HCT116 (cell line): ENCODE data around the gene UBE2H. TPM values are rescaled to one million over a fixed set of nuclear protein-coding genes. Genes with fewer than 3 reads are reported as not detected.

ENCODE experiments used
- ATAC-seq: fragments of 200-7000 bp; cut with Tn5 transposase; 2 replicates; pipeline ENCODE4 v1.9.1; 2020; ENCODE audit warnings: mild to moderate bottlenecking, moderate library complexity
- BruUV-seq: library from RNA; stranded (reverse); fragments of 400-500 nt; replicated peaks from 2 replicates; lab custom pipeline; 2021; lab: Mats Ljungman, UMichigan
- CTCF ChIA-PET: fragments of 300-600 bp; sonication (Branson Sonifier 250); formaldehyde crosslinking; loops from one replicate; lab custom pipeline; 2021; ENCODE audit warnings: antibody characterized with exemption; lab: Charles Lee
- POLR2A ChIA-PET: fragments of 300-600, 350-600 bp; sonication (Branson Sonifier 250); formaldehyde crosslinking; loops from one replicate; lab custom pipeline; 2021; ENCODE audit warnings: antibody characterized with exemption; lab: Charles Lee
- RAD21 ChIA-PET, 2 experiments: fragments of 300-600 bp; sonication (Branson Sonifier 250); formaldehyde crosslinking; loops; one replicate each; lab custom pipeline; 2023; ENCODE audit warnings: low total read pairs in 2 of 2; ENCODE audit not compliant: uncharacterized antibody in 2 of 2, unreplicated experiment in 2 of 2, low non-redundant PET in 1 of 2; lab: Charles Lee
- DNase-seq: peaks from one replicate; pipeline ENCODE4 v3.0.0-alpha.2; 2010; ENCODE audit warnings: low read depth, low spot score
- H2AFZ ChIP-seq: fragments of 200-600 bp; shearing (Covaris generic), sonication (generic); 2 replicates; pipeline ENCODE4 v1.6.1; 2017; ENCODE audit warnings: low read depth, mixed run types, mixed read lengths, antibody characterized with exemption, low read length; ENCODE audit not compliant: poor library complexity, severe bottlenecking
- H3K27ac ChIP-seq: 2 replicates; pipeline ENCODE4 v1.5.1; 2012; ENCODE audit warnings: low read depth, low read length
- H3K27me3 ChIP-seq: fragments of 200-600 bp; sonication (generic); 2 replicates; pipeline ENCODE4 v1.6.1; 2016; ENCODE audit warnings: mixed run types, low read length, mixed read lengths; ENCODE audit not compliant: insufficient read depth
- H3K36me3 ChIP-seq, 2 experiments: fragments of 200-500 bp in 1 of 2; fragments of 200-600 bp in 1 of 2; sonication (Bioruptor generic) in 1 of 2; sonication (generic) in 1 of 2; 2 replicates each; pipeline versions ENCODE4 v1.5.1 to v1.6.1; 2014 to 2016; ENCODE audit warnings: low read length in 2 of 2, inconsistent platforms in 1 of 2, mixed read lengths in 1 of 2, mixed run types in 1 of 2; ENCODE audit not compliant: insufficient read depth in 2 of 2, control insufficient read depth in 1 of 2
- H3K4me1 ChIP-seq, 2 experiments: fragments of 200-600 bp in 1 of 2; sonication (generic) in 1 of 2; 2 replicates each; pipeline versions ENCODE4 v1.5.1 to v1.6.1; 2012 to 2017; ENCODE audit warnings: low read length in 2 of 2, inconsistent platforms in 1 of 2, mild to moderate bottlenecking in 1 of 2, mixed read lengths in 1 of 2, mixed run types in 1 of 2, moderate library complexity in 1 of 2; ENCODE audit not compliant: insufficient read depth in 2 of 2, control insufficient read depth in 1 of 2
- H3K4me2 ChIP-seq: fragments of 200-600 bp; sonication (generic); 2 replicates; pipeline ENCODE4 v1.6.1; 2017; ENCODE audit warnings: mixed run types, low read length, mixed read lengths
- H3K4me3 ChIP-seq, 2 experiments: fragments of 200-600 bp in 1 of 2; sonication (generic) in 1 of 2; replicated peaks in 1 of 2; 2 replicates each; pipeline ENCODE4 v1.5.1; 2011 to 2016; ENCODE audit warnings: low read length in 2 of 2, control low read depth in 1 of 2, low read depth in 1 of 2, mild to moderate bottlenecking in 1 of 2, mixed read lengths in 1 of 2, mixed run types in 1 of 2
- H3K79me2 ChIP-seq: fragments of 200-600 bp; sonication (generic); 2 replicates; pipeline ENCODE4 v1.6.1; 2017; ENCODE audit warnings: mild to moderate bottlenecking, mixed run types, low read length, moderate library complexity, mixed read lengths; ENCODE audit not compliant: insufficient read depth
- H3K9ac ChIP-seq: fragments of 200-600 bp; sonication (generic); 2 replicates; pipeline ENCODE4 v1.6.1; 2016; ENCODE audit warnings: low read length, mixed read lengths
- H3K9me2 ChIP-seq: fragments of 200-600 bp; sonication (generic), shearing (Covaris generic); 2 replicates; pipeline ENCODE4 v1.6.1; 2017; ENCODE audit warnings: mixed run types, mild to moderate bottlenecking, moderate library complexity; ENCODE audit not compliant: insufficient read depth
- H3K9me3 ChIP-seq, 2 experiments: fragments of 200-500 bp in 1 of 2; fragments of 200-600 bp in 1 of 2; sonication (Bioruptor generic) in 1 of 2; sonication (generic) in 1 of 2; 2 replicates each; pipeline ENCODE4 v1.6.1; 2014 to 2017; ENCODE audit warnings: low read length in 2 of 2, mixed read lengths in 2 of 2, inconsistent platforms in 1 of 2, low read depth in 1 of 2, mild to moderate bottlenecking in 1 of 2, mixed run types in 1 of 2, moderate library complexity in 1 of 2; ENCODE audit not compliant: control insufficient read depth in 1 of 2, insufficient read depth in 1 of 2
- H4K20me1 ChIP-seq: fragments of 200-600 bp; sonication (generic), shearing (Covaris generic); 2 replicates; pipeline ENCODE4 v1.6.1; 2017; ENCODE audit warnings: mixed run types, mild to moderate bottlenecking, moderate library complexity; ENCODE audit not compliant: insufficient read depth
- ATF3 ChIP-seq: IDR thresholded peaks from 2 replicates; pipeline ENCODE4 v1.6.1; 2012
- CBX3 ChIP-seq: IDR thresholded peaks from 2 replicates; pipeline ENCODE4 v1.6.1; 2012; ENCODE audit warnings: low read depth
- EGR1 ChIP-seq: IDR thresholded peaks from 2 replicates; pipeline ENCODE4 v1.6.1; 2012; ENCODE audit warnings: low read depth
- ELF1 ChIP-seq: IDR thresholded peaks from 2 replicates; pipeline ENCODE4 v1.6.1; 2012; ENCODE audit warnings: low read depth, borderline replicate concordance
- EZH2 ChIP-seq: fragments of 200-600 bp; sonication (generic); IDR thresholded peaks from 2 replicates; pipeline ENCODE4 v1.6.1; 2017; ENCODE audit warnings: antibody characterized with exemption, mixed run types
- EZH2phosphoT487 ChIP-seq: fragments of 200-600 bp; IDR thresholded peaks from 2 replicates; pipeline ENCODE4 v1.6.1; 2018; ENCODE audit warnings: antibody characterized with exemption, borderline replicate concordance
- FOSL1 ChIP-seq: IDR thresholded peaks from 2 replicates; pipeline ENCODE4 v1.6.1; 2012; ENCODE audit warnings: low read depth
- JUND ChIP-seq: IDR thresholded peaks from 2 replicates; pipeline ENCODE4 v1.6.1; 2012
- MAX ChIP-seq: IDR thresholded peaks from 2 replicates; pipeline ENCODE4 v1.6.1; 2012
- POLR2A ChIP-seq: IDR thresholded peaks from 2 replicates; pipeline ENCODE4 v1.7.0; 2011; ENCODE audit warnings: borderline replicate concordance; ENCODE audit not compliant: insufficient read depth, insufficient read length; ENCODE audit errors: extremely low read depth
- POLR2AphosphoS5 ChIP-seq: IDR thresholded peaks from 2 replicates; pipeline ENCODE4 v1.6.1; 2011; ENCODE audit warnings: mild to moderate bottlenecking, low read depth, low read length, moderate library complexity
- RAD21 ChIP-seq: IDR thresholded peaks from 2 replicates; pipeline ENCODE4 v1.6.1; 2012; ENCODE audit warnings: low read depth, mild to moderate bottlenecking
- REST ChIP-seq: IDR thresholded peaks from 2 replicates; pipeline ENCODE4 v1.6.1; 2012; ENCODE audit warnings: low read depth
- SIN3A ChIP-seq: IDR thresholded peaks from 2 replicates; pipeline ENCODE4 v1.6.1; 2012; ENCODE audit warnings: low read depth
- SP1 ChIP-seq: IDR thresholded peaks from 2 replicates; pipeline ENCODE4 v1.6.1; 2012; ENCODE audit warnings: low read depth
- SRF ChIP-seq: IDR thresholded peaks from 2 replicates; pipeline ENCODE4 v1.6.1; 2012; ENCODE audit warnings: low read depth
- YY1 ChIP-seq: IDR thresholded peaks from 2 replicates; pipeline ENCODE4 v1.6.1; 2011; ENCODE audit warnings: low read length, low read depth, moderate library complexity, mild to moderate bottlenecking; ENCODE audit not compliant: insufficient replicate concordance; ENCODE audit errors: extremely low read depth
- ZNF274 ChIP-seq: fragments of 200-500 bp; sonication (Bioruptor generic); IDR thresholded peaks from 2 replicates; pipeline ENCODE4 v1.6.1; 2014; ENCODE audit warnings: mild to moderate bottlenecking, low read depth, low read length, inconsistent platforms
- intact Hi-C: fragments of 100-400 bp; cut with micrococcal nuclease; formaldehyde crosslinking; loops from 2 replicates; pipeline ENCODE4 v1.10.0; 2022
- total RNA-seq: library from RNA; stranded (reverse); gene quantifications from one replicate; pipeline ENCODE4 v1.2.1, GENCODE V29; 2021; ENCODE audit not compliant: unreplicated experiment

Gene UBE2H
- total RNA-seq, 1 experiment from 2014 or later, result 117 TPM

- RAD21 ChIA-PET, result no interaction called here
- no peak overlapping the region for H3K4me3 ChIP-seq
- POLR2A ChIA-PET, result interaction anchor here (1.3 kb wide), 1 partner anchor 10 kb away, joined by 4 read pairs; no protein-coding TSS in a partner anchor
- no peaks in the 10 kb centered on the region for H4K20me1 ChIP-seq
- CTCF ChIA-PET, result no interaction called here
- H3K9me3 ChIP-seq, result no peaks in the 10 kb centered on the region
- H3K4me2 ChIP-seq, result no peak overlapping the region
- intact Hi-C loops, result no loop called here
- TF ChIP-seq REST, result no peak
- no peak for TF ChIP-seq CBX3
- TF ChIP-seq ZNF274, result no peak
- TF ChIP-seq EGR1, result no peak
- TF ChIP-seq RAD21, result no peak
- no peak for TF ChIP-seq YY1
- no peak for TF ChIP-seq POLR2AphosphoS5
- no peak for TF ChIP-seq FOSL1
- TF ChIP-seq ATF3, result no peak
- TF ChIP-seq SIN3A, result no peak
- TF ChIP-seq EZH2, result no peak
- no peak for TF ChIP-seq SRF
- TF ChIP-seq MAX, result no peak
- no peak for TF ChIP-seq ELF1
- TF ChIP-seq EZH2phosphoT487, result no peak
- TF ChIP-seq SP1, result no peak
- no peak for TF ChIP-seq POLR2A
- no peak for TF ChIP-seq JUND
- no peak overlapping the region for H2AFZ ChIP-seq
- DNase-seq, result no peak
- peaks cover 0 to 3% of the 10 kb centered on the region in 2 experiments; a peak in 1 of 4 replicates for H3K36me3 ChIP-seq
- no TSS peak for BruUV-seq
- no peaks in the 10 kb centered on the region for H3K9me2 ChIP-seq
- peak overlapping the region; percentile 31; the same call in 1 of the 2 replicates for H3K27ac ChIP-seq
- H3K27me3 ChIP-seq, result no peaks in the 10 kb centered on the region
- no peak for ATAC-seq
- H3K79me2 ChIP-seq, result peaks cover 75% of the 10 kb centered on the region
- H3K9ac ChIP-seq, result no peak overlapping the region
- H3K4me1 ChIP-seq, result peaks cover 36 to 42% of the 10 kb centered on the region in 2 experiments; a peak in 3 of 4 replicates
Measured at GRCh38 chr7:129887865-129888264, 64.9 kb downstream of the UBE2H start.
